Natural killer cell (primary cell): ENCODE measurements around the gene SHROOM3. TPM values are rescaled to one million over a fixed set of nuclear protein-coding genes. Genes with fewer than 3 reads are reported as not detected.

Experiments
- ATAC-seq, 3 donors: fragments of 150-1000 bp in 2 of 3; fragments of 200-7000 bp in 1 of 3; cut with Tn5 transposase; 1 replicate in 1 of 3; 2 replicates in 2 of 3; pipeline ENCODE4 v1.10.0; 2021; ENCODE audit warnings: mild to moderate bottlenecking in 2 of 3, moderate library complexity in 2 of 3
- DNase-seq, 2 donors: peaks; one replicate each; pipeline versions ENCODE4 v3.0.0 to v3.0.0-alpha.2; 2013 to 2021; ENCODE audit warnings: mixed read lengths in 1 of 2
- H3K27ac ChIP-seq: one replicate; pipeline ENCODE4 v1.5.1; 2013; ENCODE audit warnings: mild to moderate bottlenecking, low read length
- H3K27me3 ChIP-seq: one replicate; pipeline ENCODE4 v1.6.1; 2013; ENCODE audit warnings: low read length; ENCODE audit not compliant: control insufficient read depth, insufficient read depth
- H3K36me3 ChIP-seq: one replicate; pipeline ENCODE4 v1.6.1; 2013; ENCODE audit warnings: low read length; ENCODE audit not compliant: control insufficient read depth, insufficient read depth
- H3K4me1 ChIP-seq: one replicate; pipeline ENCODE4 v1.6.1; 2013; ENCODE audit warnings: low read length; ENCODE audit not compliant: control insufficient read depth, insufficient read depth
- H3K4me3 ChIP-seq: one replicate; pipeline ENCODE4 v1.5.1; 2013; ENCODE audit warnings: low read length
- H3K9me3 ChIP-seq: one replicate; pipeline ENCODE4 v1.6.1; 2013; ENCODE audit warnings: low read length; ENCODE audit not compliant: control insufficient read depth, insufficient read depth
- H3K27ac Mint-ChIP-seq, 2 donors: one replicate each; pipeline ENCODE4 v1.8.0; 2022; ENCODE audit warnings: mild to moderate bottlenecking in 2 of 2, mixed read lengths in 2 of 2, moderate library complexity in 1 of 2
- H3K27me3 Mint-ChIP-seq, 2 donors: one replicate each; pipeline ENCODE4 v1.8.0; 2022; ENCODE audit warnings: low read depth in 2 of 2, mixed read lengths in 2 of 2
- H3K36me3 Mint-ChIP-seq: one replicate; pipeline ENCODE4 v1.8.0; 2022; ENCODE audit warnings: mixed read lengths
- H3K4me1 Mint-ChIP-seq, 2 donors: one replicate each; pipeline ENCODE4 v1.8.0; 2022; ENCODE audit warnings: mixed read lengths in 2 of 2
- H3K4me3 Mint-ChIP-seq: one replicate; pipeline ENCODE4 v1.8.0; 2022; ENCODE audit warnings: mild to moderate bottlenecking, moderate library complexity, mixed read lengths
- H3K9me3 Mint-ChIP-seq, 2 donors: one replicate each; pipeline ENCODE4 v1.8.0; 2022; ENCODE audit warnings: mixed read lengths in 2 of 2
- CTCF ChIP-seq: fragments of 200-600 bp; IDR thresholded peaks from one replicate; pipeline ENCODE4 v1.8.0; 2022; ENCODE audit warnings: antibody characterized with exemption
- WGBS: methylation state at CpG from one replicate; pipeline ENCODE4 v1.1.7; 2013; ENCODE audit warnings: missing lambda C conversion rate; ENCODE audit not compliant: insufficient coverage; 5-methylcytosine and 5-hydroxymethylcytosine counted together
- intact Hi-C: fragments of 100-400 bp; cut with micrococcal nuclease; formaldehyde crosslinking; loops from one replicate; pipeline ENCODE4 v1.14.2; 2022
- total RNA-seq, 4 donors: library from RNA; stranded (reverse); fragments of 120-200 nt in 1 of 4; gene quantifications; one replicate each; pipeline versions ENCODE4 v1.2.3 to v1.2.4, GENCODE V29; 2013 to 2022

SHROOM3 gene
- total RNA-seq, 3 donors from 2014 or later (not counting 1 experiment from before 2014, with no cell fraction given), result 0.63 TPM; not detected in 2

GRCh38 chr4:76708971-76709771, 274.1 kb downstream of the SHROOM3 start:
- no peak for DNase-seq
- TF ChIP-seq CTCF, result no peak
- Histone ChIP-seq H3K4me3 (no peak overlapping the region), H3K27me3 (no peaks in the 10 kb centered on the region), H3K4me1 (no peaks in the 10 kb centered on the region), H3K36me3 (no peaks in the 10 kb centered on the region), H3K9me3 (no peaks in the 10 kb centered on the region), H3K27ac (no peak overlapping the region)
- Mint-ChIP-seq H3K36me3 (no peaks in the 10 kb centered on the region), H3K4me1 (no peaks in the 10 kb centered on the region), H3K27me3 (peaks cover 0 to 5% of the 10 kb centered on the region in 2 donors), H3K4me3 (no peak overlapping the region), H3K27ac (no peak overlapping the region), H3K9me3 (no peaks in the 10 kb centered on the region)
- 82% methylated on average over 5 of the region's 5 CpGs for WGBS
- no peak for ATAC-seq
- intact Hi-C loops, result no loop called here

GRCh38 chr4:76709772-76710090, 274.7 kb downstream of the SHROOM3 start:
- 92% methylated on average over 6 of the region's 7 CpGs for WGBS
- Mint-ChIP-seq H3K36me3 (no peaks in the 10 kb centered on the region), H3K4me1 (no peaks in the 10 kb centered on the region), H3K27me3 (peaks cover 0 to 3% of the 10 kb centered on the region in 2 donors), H3K27ac (no peak overlapping the region), H3K4me3 (no peak overlapping the region), H3K9me3 (no peaks in the 10 kb centered on the region)
- no peaks in the 10 kb centered on the region for H3K36me3 ChIP-seq
- TF ChIP-seq CTCF, result no peak
- DNase-seq (no peak), ATAC-seq (no peak)
- H3K9me3 ChIP-seq, result no peaks in the 10 kb centered on the region
- H3K27me3 ChIP-seq, result no peaks in the 10 kb centered on the region
- no peaks in the 10 kb centered on the region for H3K4me1 ChIP-seq
- no peak overlapping the region for H3K27ac ChIP-seq
- no peak overlapping the region for H3K4me3 ChIP-seq
- intact Hi-C loops, result no loop called here

- Mint-ChIP-seq H3K9me3 (no peaks in the 10 kb centered on the region), H3K4me1 (no peaks in the 10 kb centered on the region), H3K27ac (no peak overlapping the region), H3K4me3 (no peak overlapping the region), H3K36me3 (no peaks in the 10 kb centered on the region), H3K27me3 (peaks cover 11% of the 10 kb centered on the region in 2 donors)
- no peaks in the 10 kb centered on the region for H3K36me3 ChIP-seq
- no peaks in the 10 kb centered on the region for H3K9me3 ChIP-seq
- H3K4me1 ChIP-seq, result no peaks in the 10 kb centered on the region
- H3K4me3 ChIP-seq, result no peak overlapping the region
- DNase-seq (no peak), ATAC-seq (peak in 1 of 3 donors; percentile 3)
- no peak for TF ChIP-seq CTCF
- intact Hi-C loops, result no loop called here
- no peaks in the 10 kb centered on the region for H3K27me3 ChIP-seq
- 98% methylated on average over 5 of the region's 5 CpGs for WGBS
- H3K27ac ChIP-seq, result no peak overlapping the region
Measured at GRCh38 chr4:76712564-76712963, 277.5 kb downstream of the SHROOM3 start.

GRCh38 chr4:76714226-76714625, 279.2 kb downstream of the SHROOM3 start:
- no peak overlapping the region for H3K4me3 ChIP-seq
- TF ChIP-seq CTCF, result no peak
- H3K4me1 Mint-ChIP-seq, result no peaks in the 10 kb centered on the region
- H3K9me3 Mint-ChIP-seq, result no peaks in the 10 kb centered on the region
- H3K36me3 ChIP-seq, result no peaks in the 10 kb centered on the region
- no peaks in the 10 kb centered on the region for H3K36me3 Mint-ChIP-seq
- DNase-seq (no peak), ATAC-seq (no peak)
- H3K27me3 ChIP-seq, result no peaks in the 10 kb centered on the region
- WGBS, result no CpG with 5 or more reads among the region's 1 CpG
- no peak overlapping the region for H3K27ac ChIP-seq
- no peaks in the 10 kb centered on the region for H3K9me3 ChIP-seq
- H3K27me3 Mint-ChIP-seq, result peaks cover 11 to 15% of the 10 kb centered on the region in 2 donors
- intact Hi-C loops, result no loop called here
- H3K4me3 Mint-ChIP-seq, result no peak overlapping the region
- H3K27ac Mint-ChIP-seq, result no peak overlapping the region
- H3K4me1 ChIP-seq, result no peaks in the 10 kb centered on the region
